Activated CD8-positive, alpha-beta memory T cell treated with anti-CD3 and anti-CD28 coated beads, Interleukin-2, amount 50 U/mL, for 24 hours (primary cell): ENCODE measurements around the gene CCDC59.

ENCODE experiments used
- DNase-seq: peaks from one replicate; pipeline ENCODE4 v3.0.0-alpha.2; 2020; ENCODE audit errors: extremely low read depth

CCDC59 gene

DNA sequence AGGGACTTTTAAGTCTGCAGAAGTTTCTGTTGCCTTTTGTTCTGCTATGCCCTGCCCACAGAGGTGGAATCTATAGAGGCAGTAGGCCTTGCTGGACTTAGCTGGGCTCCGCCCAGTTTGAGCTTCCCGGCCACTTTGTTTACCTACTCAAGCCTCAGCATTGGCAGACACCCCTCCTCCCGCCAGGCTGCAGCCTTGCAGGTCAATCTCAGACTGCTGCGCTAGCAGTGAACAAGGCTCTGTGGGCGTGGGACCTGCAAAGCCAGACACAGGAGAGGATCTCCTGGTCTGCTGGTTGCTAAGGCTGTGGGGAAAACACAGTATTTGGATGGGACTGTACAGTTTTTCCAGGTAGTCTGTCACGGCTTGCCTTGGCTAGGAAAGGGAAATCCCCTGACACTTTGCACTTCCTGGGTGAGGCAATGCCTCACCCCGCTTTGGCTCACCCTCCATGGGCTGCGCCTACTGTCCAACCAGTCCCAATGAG lies 43.7 kb downstream of the CCDC59 start:
- no peak for DNase-seq
